Uterus (tissue), 2 donors: ENCODE results near the gene EGR1.

Experiments
- POLR2A ChIP-seq, 2 donors: fragments of 450-650 bp; IDR thresholded peaks; one replicate each; pipeline ENCODE4 v1.6.1; 2016; ENCODE audit warnings: antibody characterized with exemption in 2 of 2, mild to moderate bottlenecking in 1 of 2, moderate library complexity in 1 of 2
- TF ChIP-seq, protein P1 (sequence below), 4 experiments: fragments of 200-600 bp in 2 of 4; fragments of 450-650 bp in 2 of 4; sonication (generic) in 2 of 4; IDR thresholded peaks; one replicate each; pipeline ENCODE4 v1.5.1; 2016 to 2019; ENCODE audit warnings: antibody characterized with exemption in 4 of 4, mild to moderate bottlenecking in 2 of 4, moderate library complexity in 1 of 4

DNA sequence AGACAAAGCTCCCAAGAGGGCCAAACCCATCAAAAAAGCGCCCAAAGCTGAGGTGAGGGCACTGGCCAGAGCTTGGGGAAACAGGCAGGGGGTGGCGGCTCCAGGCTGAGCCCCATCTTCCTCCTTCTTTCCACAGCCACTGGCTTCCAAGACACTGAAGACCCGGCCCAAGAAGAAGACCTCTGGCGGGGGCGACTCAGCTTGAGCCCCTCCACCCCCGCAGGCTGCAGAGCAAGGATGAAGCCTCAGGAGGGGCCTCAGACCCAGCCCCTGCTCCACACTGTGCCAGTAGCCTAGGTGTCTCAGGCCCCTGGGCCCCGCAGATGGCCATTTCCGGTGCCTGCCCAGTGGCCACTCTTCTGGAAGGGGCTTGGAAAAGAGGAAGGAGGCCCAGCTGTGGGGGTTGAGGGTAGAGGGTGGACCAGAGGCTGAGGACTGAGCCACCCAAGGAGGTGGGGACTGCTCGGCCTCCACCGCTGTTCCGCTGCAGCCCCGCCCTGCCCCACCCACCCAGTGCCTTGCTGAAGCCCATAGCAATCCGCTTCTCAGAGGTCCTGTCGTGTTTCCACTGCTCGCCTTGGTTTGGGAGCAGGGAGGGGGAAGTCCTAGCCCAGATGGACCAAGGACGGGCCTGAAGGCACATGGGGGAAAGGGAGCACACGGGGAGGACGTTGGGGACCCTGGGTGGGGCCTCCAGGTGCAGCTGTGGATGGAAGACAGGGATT lies 19.6 kb upstream of the EGR1 start:
- TF ChIP-seq, protein P1, sequence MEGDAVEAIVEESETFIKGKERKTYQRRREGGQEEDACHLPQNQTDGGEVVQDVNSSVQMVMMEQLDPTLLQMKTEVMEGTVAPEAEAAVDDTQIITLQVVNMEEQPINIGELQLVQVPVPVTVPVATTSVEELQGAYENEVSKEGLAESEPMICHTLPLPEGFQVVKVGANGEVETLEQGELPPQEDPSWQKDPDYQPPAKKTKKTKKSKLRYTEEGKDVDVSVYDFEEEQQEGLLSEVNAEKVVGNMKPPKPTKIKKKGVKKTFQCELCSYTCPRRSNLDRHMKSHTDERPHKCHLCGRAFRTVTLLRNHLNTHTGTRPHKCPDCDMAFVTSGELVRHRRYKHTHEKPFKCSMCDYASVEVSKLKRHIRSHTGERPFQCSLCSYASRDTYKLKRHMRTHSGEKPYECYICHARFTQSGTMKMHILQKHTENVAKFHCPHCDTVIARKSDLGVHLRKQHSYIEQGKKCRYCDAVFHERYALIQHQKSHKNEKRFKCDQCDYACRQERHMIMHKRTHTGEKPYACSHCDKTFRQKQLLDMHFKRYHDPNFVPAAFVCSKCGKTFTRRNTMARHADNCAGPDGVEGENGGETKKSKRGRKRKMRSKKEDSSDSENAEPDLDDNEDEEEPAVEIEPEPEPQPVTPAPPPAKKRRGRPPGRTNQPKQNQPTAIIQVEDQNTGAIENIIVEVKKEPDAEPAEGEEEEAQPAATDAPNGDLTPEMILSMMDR (IDR thresholded peaks at IDR 0.05), result no peak
- no peak for TF ChIP-seq POLR2A (IDR thresholded peaks at IDR 0.05)
